Bone marrow (tissue), 2 donors: ENCODE results near the gene KCNC3.

ENCODE experiments used
- DNase-seq, 2 donors: peaks; one replicate each; lab custom pipeline; 2025; lab: John Stamatoyannopoulos, UW

KCNC3 gene

GRCh38 chr19:50311723-50312635 lies 17.2 kb downstream of the KCNC3 start:
- no peak for DNase-seq

- DNase-seq = no peak
Measured at GRCh38 chr19:50310759-50311465, 18.3 kb downstream of the KCNC3 start.

- no peak for DNase-seq
Measured at GRCh38 chr19:50309396-50310125, 19.6 kb downstream of the KCNC3 start.

- DNase-seq = no peak
Measured at GRCh38 chr19:50308991-50309390, 20.2 kb downstream of the KCNC3 start.

GRCh38 chr19:50303558-50303957 lies 25.6 kb downstream of the KCNC3 start:
- no peak for DNase-seq

- DNase-seq = no peak
Measured at GRCh38 chr19:50301607-50301971, 27.6 kb downstream of the KCNC3 start.

GRCh38 chr19:50300814-50301606 lies 28.2 kb downstream of the KCNC3 start:
- DNase-seq = no peak

GRCh38 chr19:50300051-50300450 lies 29.1 kb downstream of the KCNC3 start:
- DNase-seq = no peak

- no peak for DNase-seq
Measured at GRCh38 chr19:50293263-50294004, 35.7 kb downstream of the KCNC3 start.

- DNase-seq = no peak
Measured at GRCh38 chr19:50292216-50292827, 36.9 kb downstream of the KCNC3 start.

GRCh38 chr19:50290775-50291174 lies 38.4 kb downstream of the KCNC3 start:
- no peak for DNase-seq

- no peak for DNase-seq
Measured at GRCh38 chr19:50290011-50290410, 39.2 kb downstream of the KCNC3 start.

GRCh38 chr19:50288954-50289353 lies 40.2 kb downstream of the KCNC3 start:
- DNase-seq = no peak

- DNase-seq = no peak
Measured at GRCh38 chr19:50287331-50287730, 41.8 kb downstream of the KCNC3 start.

- no peak for DNase-seq
Measured at GRCh38 chr19:50286443-50286842, 42.7 kb downstream of the KCNC3 start.

GRCh38 chr19:50285833-50286232 lies 43.3 kb downstream of the KCNC3 start:
- DNase-seq = no peak

GRCh38 chr19:50281491-50281890 lies 47.7 kb downstream of the KCNC3 start:
- DNase-seq = no peak

GRCh38 chr19:50280983-50281382 lies 48.2 kb downstream of the KCNC3 start:
- no peak for DNase-seq

GRCh38 chr19:50280074-50280473 lies 49.1 kb downstream of the KCNC3 start:
- no peak for DNase-seq

- DNase-seq = no peak
Measured at GRCh38 chr19:50277966-50278580, 51.1 kb downstream of the KCNC3 start.
